Pons (tissue), 1 donor: ENCODE measurements around the gene RPL39L.
"Not testable (repeated sequence)": the region's sequence is repeated elsewhere in the genome, so short reads cannot be mapped to it uniquely, and the experiment has no call there.

Source experiments
- DNase-seq: peaks from one replicate; pipeline ENCODE4 v3.0.0-alpha.2; 2016; ENCODE audit warnings: low spot score

The RPL39L gene

DNA sequence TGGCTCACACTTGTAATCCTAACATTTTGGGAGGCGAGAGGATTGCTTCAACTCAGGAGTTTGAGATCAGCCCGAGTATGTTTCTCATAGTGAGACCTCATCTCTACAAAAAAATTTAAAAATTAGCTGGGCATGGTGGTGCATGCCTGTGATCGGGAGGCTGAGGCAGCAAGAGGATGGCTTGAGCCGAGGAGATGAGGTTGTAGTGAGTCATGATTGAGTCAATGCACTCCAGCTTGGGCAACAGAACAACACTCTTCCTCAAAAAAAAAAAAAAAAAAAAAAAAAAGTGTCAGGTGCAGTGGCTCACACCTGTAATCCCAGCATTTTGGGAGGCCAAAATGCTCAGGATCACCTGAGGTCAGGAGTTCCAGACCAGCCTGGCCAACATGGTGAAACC lies 2.4 kb downstream of the RPL39L start:
- DNase-seq = no peak

DNA sequence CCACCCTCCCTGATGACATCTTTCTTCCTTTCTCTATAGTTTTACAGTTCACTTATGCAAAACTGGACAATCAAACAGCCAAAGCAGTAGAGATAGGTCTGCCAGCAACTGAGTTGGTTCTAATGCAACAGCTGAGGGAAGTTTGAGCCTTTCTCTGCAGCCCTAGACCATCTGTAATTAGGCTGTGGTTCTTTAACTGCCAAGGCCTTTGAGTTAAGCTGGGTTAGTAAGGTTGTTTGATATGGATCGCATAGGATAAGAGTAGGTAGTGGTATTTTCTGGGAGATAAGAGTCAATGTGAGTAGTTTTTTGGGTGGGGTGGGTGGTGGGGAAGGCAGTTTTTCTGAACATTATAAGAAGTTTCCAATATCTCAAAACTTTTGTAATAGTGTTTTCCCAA lies 3.0 kb downstream of the RPL39L start:
- DNase-seq = no peak

- DNase-seq = not testable (repeated sequence)
These were observed 4.1 kb downstream of the RPL39L start for GRCh38 chr3:187135172-187135690.

DNA sequence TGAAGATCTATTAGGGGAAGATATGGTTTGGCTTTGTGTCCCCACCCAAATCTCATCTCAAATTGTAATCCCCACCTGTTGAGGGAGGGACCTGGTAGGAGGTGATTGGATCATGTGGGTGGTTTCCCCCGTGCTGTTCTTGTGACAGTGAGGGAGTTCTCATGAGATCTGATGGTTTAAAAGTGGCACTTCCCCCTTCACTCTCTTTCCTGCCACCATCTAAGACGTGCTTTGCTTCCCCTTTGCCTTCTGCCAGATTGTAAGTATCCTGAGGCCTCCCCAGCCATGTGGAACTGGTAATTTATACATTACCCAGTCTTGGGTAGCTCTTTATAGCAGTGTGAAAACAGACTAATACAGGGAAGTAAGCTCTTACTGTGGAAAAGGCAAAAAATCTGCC lies 6.1 kb downstream of the RPL39L start:
- DNase-seq = not testable (repeated sequence)

GRCh38 chr3:187132666-187133065 lies 6.6 kb downstream of the RPL39L start:
- DNase-seq = no peak

DNA sequence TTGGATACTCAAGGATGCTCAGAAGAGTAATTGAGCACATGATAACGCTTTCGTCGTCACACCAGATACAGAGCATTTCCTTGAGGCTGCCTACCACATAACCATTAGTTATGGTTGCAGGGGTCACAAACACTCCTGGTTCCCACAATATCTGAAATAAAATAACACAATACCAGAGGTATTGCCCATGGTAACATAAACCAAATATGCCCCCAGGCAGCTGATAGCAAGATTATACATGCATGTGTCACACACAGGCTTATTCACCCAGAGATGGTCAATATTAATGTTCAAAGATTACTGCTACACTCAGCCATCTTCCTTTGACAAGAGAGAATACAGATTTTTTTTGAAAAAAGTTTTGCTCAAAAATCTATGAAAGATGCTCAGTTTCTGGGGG lies 7.3 kb downstream of the RPL39L start:
- DNase-seq = no peak

DNA sequence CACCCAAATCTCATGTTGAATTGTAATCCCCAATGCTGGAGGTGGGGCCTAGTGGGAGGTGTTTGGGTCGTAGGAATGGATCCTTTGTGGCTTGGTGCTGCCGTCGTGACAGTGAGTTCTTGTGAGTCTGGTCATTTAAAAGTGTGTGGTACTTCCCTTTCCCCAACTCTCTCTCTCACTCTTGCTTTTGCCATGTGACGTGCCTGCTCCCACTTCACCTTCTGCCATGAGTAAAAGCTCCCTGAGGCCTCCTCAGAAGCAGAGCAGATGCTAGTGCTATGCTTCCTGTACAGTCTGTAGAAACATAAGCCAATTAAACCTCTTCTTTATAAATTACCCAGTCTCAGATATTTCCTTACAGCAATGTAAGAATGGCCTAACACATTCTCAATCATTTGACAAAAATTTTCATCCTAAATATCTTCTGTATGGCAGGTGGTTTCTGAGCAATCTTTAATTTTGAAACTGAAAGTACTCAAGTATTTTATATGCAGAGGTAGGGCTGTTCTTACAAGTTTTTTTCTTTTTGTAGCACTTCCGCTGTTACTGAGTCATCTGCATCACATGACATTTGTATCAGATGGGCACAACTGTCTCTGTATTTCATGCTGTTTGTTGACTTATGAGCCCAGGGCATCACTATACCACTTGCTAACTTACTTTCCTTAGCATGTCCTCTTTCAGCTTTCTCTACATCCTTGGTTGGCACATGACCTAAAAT lies 8.8 kb downstream of the RPL39L start:
- DNase-seq = no peak

DNA sequence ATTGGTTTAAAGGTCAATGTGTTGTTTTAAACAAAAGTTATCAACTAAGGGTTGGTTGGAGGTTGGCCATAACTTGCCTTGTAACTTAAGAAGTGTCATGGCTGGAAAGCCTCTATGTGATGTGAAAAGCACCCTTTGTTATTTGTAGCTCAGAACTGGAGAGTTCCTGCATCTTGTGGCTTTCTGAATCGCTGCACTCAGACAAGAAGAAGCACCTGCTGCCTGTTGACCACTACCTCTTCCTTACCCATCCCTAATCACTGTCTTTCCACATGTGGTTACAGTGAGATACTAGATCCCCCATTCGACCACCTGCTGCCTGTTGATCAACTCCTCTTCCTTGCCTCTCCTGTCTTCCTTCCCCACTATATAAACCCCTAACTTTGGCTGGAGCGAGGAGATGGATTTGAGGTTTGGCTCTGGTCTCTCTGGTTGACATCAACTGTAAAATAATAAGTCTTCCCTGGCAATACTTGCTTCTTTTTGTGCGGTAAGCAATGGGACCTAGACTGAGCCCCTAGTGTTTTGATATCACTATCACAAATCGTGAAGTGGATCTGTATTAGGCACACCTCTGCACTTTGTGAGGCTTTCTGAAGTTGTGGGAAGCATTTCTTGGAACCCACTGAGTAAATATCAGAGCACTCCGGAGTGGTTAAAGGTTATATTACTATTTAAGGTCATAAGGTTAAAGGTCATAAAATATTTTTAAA lies 13.8 kb downstream of the RPL39L start:
- DNase-seq = no peak

DNA sequence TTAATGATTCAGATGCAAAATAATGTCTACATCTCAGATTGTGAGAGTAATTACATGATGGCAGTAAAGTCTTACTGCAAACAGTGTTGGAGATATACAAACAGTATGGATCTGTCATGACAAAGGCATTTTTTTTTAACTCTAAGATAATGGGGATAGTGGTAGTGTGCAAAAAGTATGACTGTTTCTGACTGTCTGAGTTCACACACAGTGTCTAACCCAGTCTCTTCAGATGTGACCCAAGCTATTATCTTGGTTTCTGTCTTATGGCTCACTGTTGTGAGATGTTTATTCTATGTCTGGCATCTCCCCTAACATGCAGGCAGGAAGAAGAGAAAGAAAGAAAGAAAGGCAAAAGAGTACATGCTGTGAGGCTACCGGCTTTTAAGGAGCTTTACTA lies 17.0 kb downstream of the RPL39L start:
- DNase-seq = no peak

DNA sequence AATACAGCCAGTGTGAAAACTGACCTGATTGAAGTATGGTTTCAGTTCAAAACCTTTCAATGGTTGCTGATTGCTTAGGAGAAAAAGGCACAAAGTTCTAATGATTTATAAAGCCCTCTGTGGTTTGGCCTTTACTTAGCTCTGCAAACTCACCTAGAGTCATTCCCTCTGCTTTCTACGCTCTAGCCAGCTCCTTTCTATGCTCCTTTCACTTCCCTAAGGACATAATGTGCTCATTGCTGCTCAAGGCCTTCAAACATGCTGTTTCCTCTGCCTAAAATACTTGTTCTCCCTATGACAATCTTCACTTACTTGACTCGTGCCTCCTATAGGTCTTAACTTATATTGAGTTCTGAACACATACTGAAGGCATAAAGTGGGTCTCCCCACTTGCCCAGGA lies 19.0 kb downstream of the RPL39L start:
- DNase-seq = peak; percentile 36

DNA sequence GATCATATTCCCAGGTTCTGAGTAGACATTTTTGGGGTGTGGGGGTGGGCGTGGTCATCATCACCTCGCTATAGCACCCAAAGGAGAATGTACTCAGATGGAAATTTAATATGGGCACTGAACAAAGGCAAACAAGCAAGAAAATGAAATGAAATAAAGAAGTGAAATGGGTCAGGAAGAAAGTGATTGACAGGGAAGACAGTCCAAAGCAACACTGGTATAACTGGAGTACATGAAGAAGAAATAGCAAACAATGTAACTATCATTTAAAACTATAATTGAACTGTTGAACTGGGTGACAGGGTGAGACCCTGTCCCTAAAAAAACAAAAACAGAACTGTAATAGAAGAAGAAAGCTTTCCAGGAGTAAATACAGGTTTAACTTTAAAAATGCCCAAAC lies 24.8 kb downstream of the RPL39L start:
- DNase-seq = no peak

DNA sequence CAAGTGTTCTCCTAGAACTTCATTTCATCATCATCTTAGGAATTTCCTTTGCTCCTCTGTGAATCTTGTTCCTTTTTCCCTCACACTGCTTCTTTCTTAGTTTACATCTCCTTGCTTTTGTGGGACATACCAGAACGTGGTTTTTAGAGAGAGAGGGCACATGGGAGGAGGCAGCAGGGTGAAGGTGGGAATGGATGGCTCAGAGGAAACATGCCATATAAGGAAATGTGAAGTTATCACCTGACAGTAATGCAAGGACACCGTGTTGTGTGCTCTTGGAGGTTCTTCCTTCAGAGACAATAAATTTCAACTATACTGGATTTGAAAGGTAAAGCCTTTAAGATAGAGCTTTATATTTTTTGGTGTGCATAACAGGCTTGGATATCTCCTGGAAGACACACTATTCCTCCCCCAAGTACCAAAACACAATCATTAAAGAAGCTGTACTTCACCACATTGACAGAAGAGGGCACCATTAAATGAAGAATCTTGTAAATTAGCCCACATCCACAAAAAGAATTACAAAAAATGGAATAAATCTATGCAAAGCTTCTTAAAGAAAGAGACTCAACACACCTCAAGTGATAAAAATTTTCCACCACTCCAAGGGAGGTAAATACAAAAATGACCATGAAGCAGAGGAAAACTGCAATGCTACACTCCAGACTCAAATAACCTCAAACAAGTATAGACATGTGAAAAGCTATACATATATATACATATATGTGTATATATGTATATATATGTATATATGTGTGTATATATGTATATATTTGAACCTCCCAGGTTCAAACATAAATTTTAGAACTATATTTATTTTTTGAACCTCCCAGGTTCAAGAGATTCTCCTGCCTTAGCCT lies 26.1 kb downstream of the RPL39L start:
- peak; percentile 30 for DNase-seq

DNA sequence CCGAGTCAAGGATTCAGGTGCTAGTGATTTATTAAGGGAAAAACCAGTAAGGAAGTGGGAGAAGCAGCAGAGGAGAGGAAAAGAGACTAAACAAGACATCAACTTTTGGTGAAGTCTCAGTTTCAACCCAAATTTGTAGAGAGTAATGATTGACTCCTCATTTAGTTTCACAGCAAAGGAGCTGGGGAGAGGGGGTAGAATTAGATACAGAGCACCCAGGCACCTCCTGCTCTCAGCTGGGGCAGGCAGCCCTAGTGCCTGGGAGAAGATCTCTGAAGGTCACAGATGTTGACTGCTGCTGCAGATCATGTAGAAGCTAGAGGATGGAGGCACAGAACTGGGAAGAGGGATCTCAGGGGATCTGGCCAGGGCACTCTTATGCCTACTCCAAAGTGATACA lies 29.1 kb downstream of the RPL39L start:
- DNase-seq = no peak

DNA sequence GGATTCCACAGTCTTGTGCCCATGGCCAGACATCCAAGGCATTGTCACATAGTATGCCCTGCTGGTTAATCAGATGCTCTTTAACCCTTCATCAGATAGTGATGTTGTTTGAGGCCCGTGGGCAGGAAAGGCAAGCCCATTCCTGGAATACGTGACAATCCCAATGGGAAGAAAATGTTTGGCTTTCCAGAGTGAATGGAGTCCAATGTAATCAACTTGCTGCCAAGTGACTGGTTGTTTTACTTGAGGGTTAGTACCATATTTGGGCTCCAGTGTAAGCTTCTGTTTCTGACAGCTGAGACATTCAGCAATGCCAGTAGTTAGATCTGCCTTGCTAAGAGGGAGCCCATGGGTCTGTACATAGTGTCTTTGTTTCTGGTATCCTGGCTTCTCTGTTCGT lies 31.3 kb downstream of the RPL39L start:
- DNase-seq = no peak

GRCh38 chr3:187105700-187106099 lies 33.6 kb downstream of the RPL39L start:
- DNase-seq = no peak

DNA sequence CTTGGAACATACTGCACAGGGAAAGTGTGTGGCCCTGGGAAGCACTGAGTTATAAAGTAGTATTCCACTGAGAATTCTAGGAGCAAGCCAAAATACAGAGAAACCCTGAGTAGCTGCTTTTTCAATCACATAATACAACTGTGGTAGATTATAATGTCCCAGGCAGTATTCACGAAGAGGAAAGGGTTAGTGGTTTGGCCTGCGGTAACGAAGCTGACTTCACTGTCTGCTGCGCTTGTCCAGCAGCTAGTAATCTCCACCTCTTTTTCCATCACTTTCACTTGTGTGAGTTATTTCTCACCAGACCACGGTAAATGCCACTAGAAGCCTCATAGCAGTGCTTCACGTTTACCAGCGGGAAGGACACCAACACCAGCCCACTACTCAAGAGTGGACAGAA lies 34.4 kb downstream of the RPL39L start:
- DNase-seq = no peak

DNA sequence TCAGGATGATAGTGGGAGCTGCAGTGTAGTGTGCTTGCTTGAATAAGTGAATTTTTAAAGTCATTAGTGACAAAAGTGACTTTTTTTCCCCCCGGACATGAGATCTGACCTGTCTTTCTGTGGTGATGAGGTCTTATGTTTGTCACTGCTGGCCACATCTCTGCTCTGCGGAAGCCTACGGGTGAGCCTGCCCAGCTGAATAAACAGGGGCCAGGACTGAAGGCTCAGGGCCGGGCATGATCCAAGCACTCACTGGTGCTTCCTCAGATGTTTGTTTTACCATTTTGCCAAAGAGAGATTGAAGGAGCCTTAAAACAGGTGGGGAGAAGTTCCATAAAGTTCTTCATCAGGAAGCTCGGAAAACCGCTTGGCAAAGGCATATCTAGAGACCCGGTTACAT lies 35.0 kb downstream of the RPL39L start:
- DNase-seq = no peak

DNA sequence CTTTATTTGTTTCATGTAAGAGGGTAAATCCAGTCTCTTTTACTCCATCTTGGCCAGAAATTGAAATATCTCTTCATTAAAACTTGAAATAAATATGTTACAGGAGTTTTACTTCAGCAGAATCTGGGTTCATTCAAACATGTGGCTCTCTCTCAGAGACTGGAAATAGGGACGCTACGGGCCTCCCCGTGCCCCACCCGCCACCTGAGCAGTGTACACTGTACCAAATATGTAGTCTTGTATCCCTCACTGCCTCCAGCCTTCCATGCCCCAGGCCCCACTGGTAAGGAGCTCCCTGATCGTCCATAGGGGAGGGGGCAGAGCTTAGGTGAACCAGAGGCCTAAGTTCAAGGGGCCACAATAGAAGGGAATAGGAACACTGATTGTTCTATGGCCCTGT lies 36.0 kb downstream of the RPL39L start:
- no peak for DNase-seq

DNA sequence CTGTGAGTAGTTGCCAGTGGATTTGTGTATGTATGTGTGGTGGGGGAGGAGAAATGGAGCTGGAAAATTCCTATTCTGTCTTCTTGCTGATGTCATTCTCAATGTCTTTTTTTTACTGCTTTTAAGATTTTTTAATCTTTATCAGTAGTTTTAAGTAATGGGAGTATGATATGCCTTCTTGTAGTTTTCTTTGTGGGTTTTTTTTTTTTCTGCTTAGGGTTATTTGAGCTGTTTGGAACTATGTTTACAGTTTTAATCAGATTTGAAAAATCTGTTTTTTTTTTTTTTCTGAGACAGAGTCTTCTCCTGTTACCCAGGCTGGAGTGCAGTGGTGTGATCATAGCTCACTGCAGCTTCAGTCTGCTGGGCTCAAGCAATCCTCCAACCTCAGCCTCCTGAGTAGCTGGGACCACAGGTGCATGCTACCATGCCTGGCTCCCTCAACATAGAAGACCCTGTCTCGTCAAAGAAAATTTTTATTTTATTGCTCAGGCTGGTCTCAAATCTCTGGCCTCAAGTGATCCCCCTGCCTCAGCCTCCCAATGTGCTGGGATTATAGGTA lies 37.1 kb downstream of the RPL39L start:
- no peak for DNase-seq

DNA sequence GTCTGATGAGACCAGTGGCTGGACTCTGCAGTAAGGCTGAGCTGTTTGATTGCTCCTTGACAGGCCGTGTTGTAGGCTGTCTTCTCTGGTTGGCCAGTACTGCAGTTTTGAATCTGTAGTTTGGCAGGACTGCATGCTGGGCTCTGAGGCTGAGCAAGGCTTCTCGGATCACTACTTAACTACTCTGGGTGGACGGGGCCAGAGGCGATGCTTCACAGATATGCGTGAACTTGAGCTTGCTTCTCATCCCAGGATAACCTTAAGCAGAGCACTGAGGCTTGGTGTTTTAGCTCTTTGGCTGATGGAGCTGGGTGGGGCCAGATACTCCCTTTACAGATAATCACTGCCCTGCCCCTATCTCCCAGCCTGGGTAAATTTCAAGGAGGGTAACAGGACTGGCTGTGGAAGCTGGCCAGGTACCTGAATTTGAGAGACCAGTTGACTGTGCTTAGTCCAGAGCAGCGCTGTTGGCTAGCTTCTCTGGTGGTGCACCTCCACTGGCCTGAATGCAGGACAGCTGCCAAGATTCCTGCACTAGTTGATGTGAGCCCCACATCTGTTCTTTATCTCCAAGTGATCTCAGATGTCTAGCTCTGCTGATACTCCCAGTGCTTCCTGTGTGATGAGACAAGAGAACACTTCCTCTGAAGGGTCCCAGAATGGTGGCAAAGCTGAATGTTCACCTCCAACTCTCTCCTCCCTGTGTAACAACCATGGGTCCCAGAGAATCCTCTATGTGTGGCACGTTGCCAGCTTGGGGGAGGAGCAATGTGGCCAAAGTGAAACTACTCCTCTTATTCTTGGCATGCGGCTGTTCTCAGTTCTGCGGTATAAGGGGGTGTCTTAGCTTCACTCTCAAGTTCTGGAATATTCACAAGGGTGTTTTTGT lies 37.9 kb downstream of the RPL39L start:
- DNase-seq = peak; percentile 61

DNA sequence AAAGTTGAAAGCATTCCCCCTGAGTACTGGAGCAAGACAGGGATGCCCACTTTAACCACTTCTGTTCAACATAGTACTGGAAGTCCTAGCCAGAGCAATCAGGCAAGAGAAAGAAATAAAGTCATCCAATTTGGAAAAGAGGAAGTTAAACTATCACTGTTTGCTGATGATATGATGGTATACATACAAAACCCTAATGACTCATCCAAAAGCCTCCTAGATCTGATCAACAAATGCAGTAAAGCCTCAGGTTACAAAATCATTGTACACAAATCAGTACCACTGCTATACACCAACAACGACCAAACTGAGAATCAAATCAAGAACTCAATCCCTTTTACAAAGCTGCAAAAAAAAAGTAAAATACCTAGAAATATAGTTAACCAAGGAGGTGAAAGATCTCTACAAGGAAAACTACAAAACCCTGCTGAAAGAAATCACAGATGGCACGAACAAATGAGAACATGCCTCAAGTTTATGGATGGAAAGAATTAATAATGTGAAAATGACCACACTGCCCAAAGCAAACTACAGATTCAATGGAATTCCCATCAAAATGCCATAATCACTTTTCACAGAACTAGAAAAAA lies 40.3 kb downstream of the RPL39L start:
- no peak for DNase-seq
